ENCODE data around the gene EMSY. TPM values are rescaled to one million over a fixed set of nuclear protein-coding genes. Genes with fewer than 3 reads are reported as not detected.

The EMSY gene
- total RNA-seq, 2 donors from 2014 or later: 25.3 to 34.6 TPM

DNA sequence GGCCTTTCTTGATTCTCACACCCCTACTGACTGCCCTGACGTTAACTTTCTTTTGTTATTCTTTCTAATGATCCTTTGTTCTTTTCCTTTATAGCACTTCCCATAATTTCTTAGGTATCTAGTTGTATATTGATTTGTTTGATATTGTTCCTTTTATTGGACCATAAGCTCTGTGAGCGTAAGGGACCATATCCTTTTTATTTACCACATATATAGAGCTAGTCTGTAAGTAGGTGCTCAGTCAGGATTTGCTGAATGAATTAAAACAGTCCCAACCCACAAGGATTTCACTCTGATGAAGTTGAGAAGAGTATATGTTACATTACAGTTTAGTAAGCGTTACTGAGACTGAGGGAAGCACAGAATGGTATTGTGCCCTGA, 68.8 kb downstream of the EMSY start:
- Mint-ChIP-seq H3K27ac (no peak overlapping the region), H3K4me3 (no peak overlapping the region), H3K36me3 (ENCODE audit: low read depth) (peaks cover 2% of the 10 kb centered on the region)

DNA sequence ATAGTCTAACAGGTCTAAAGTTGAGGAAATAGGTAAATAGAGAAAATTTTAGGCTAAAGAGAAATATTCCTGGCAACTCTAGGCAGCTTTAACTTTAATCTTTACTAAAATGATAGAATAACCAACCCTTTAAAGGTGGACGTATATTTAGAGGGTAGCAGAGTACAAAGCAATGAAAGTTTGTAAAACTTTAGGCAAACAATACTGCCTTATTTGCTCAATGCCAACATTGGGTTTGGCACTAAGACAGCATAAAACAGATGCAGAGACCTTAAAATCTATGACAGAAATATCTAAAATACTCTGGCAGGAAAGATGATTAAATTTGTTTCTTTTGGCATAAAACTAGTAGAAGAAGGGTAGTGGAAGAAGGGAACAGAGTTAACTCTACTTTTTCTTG, 70.7 kb downstream of the EMSY start:
- ATAC-seq (no peak), DNase-seq (no peak)
- H3K27me3 Mint-ChIP-seq: no peaks in the 10 kb centered on the region
- no peak overlapping the region for H3K4me3 Mint-ChIP-seq
- H3K9me3 ChIP-seq (ENCODE audit: control insufficient read depth, low read length, poor library complexity, severe bottlenecking): no peaks in the 10 kb centered on the region
- H3K27ac Mint-ChIP-seq: no peak overlapping the region
- peaks cover 2% of the 10 kb centered on the region for H3K36me3 Mint-ChIP-seq (ENCODE audit: low read depth)
- H3K4me1 Mint-ChIP-seq: peaks cover 2% of the 10 kb centered on the region

More for the DNA sequence above, 68.8 kb downstream of the EMSY start:
- peaks cover 2% of the 10 kb centered on the region for H3K4me1 Mint-ChIP-seq
- no peaks in the 10 kb centered on the region for H3K27me3 Mint-ChIP-seq
- no peak for DNase-seq
- H3K9me3 ChIP-seq (ENCODE audit: control insufficient read depth, low read length, poor library complexity, severe bottlenecking): no peaks in the 10 kb centered on the region
- no peak for ATAC-seq

DNA sequence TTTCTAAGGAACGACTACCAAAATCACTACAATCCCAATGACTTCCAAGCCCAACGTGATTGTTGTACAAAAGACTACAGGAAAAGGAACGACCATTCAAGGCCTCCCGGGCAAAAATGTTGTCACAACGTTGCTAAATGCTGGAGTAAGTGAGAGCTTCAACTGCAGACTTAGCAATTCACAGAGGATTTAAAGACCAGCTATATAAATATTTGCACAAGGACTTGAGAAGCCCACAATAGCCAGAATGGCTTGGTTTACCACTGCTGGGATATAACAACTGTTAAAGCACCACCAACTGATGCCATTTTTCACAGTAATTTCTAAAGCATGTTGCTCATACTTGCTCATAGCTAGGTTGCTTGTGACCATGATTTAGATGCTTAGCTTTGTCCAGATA, 78.3 kb downstream of the EMSY start:
- ATAC-seq (no peak), DNase-seq (no peak)
- no peak overlapping the region for H3K27ac Mint-ChIP-seq
- no peaks in the 10 kb centered on the region for H3K27me3 Mint-ChIP-seq
- peaks cover 4% of the 10 kb centered on the region for H3K36me3 Mint-ChIP-seq (ENCODE audit: low read depth)
- H3K4me1 Mint-ChIP-seq: no peaks in the 10 kb centered on the region
- H3K4me3 Mint-ChIP-seq: no peak overlapping the region
- no peaks in the 10 kb centered on the region for H3K9me3 ChIP-seq (ENCODE audit: control insufficient read depth, low read length, poor library complexity, severe bottlenecking)

DNA sequence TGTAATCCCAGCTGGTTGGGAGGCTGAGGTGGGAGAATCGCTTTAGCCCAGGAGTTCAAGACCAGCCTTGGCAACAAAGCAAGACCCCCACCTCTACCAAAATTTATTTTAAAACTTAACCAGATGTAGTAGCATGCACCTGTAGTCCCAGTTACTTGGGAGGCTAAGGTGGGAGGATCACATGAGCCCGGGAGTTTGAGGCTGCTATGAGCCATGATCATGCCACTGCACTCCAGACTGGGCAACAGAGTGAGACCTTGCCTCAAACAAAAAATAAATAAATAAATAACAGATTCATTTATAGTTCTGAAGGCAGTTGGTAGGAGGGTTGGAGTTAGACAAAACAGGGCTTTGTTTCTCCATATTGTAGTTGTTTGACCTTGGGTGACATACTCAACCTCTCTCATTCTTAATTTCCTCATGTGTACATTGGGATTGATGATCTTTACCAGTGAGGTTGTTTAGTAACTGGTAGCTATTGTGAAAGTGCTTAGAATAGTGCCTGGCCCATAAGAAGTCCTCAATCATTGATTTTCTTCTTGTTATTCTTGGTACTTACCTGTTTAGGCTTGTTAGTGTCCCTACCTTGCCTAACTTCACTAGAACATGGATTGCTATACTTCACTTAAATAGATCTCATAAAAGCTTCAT, 79.1 kb downstream of the EMSY start:
- DNase-seq (no peak), ATAC-seq (no peak)
- Mint-ChIP-seq H3K36me3 (ENCODE audit: low read depth) (peaks cover 5% of the 10 kb centered on the region), H3K4me1 (no peaks in the 10 kb centered on the region), H3K27ac (no peak overlapping the region), H3K4me3 (no peak overlapping the region), H3K27me3 (no peaks in the 10 kb centered on the region)
- H3K9me3 ChIP-seq (ENCODE audit: control insufficient read depth, low read length, poor library complexity, severe bottlenecking): no peaks in the 10 kb centered on the region

DNA sequence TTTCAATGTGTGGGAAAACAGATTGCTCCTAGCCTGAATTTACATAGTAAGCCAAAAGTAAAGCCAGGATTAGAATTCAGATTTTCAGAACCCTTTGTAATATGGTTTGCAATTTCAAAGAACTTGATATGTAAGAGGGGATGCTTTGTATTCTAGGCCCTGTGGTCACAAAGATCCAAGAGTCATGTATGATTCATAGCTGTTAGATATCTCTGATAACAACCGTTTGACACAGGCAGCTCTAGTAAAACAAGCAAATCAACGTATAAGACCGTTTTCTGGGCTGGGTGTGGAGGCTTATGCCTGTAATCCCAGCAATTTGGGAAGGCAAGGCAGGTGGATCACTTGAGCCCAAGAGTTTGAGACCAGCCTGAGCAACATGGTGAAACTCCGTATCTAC, 79.6 kb downstream of the EMSY start:
- no peak for ATAC-seq
- Mint-ChIP-seq H3K27me3 (no peaks in the 10 kb centered on the region), H3K4me1 (no peaks in the 10 kb centered on the region), H3K36me3 (ENCODE audit: low read depth) (peaks cover 10% of the 10 kb centered on the region), H3K27ac (no peak overlapping the region), H3K4me3 (no peak overlapping the region)
- no peak for DNase-seq
- no peaks in the 10 kb centered on the region for H3K9me3 ChIP-seq (ENCODE audit: control insufficient read depth, low read length, poor library complexity, severe bottlenecking)

DNA sequence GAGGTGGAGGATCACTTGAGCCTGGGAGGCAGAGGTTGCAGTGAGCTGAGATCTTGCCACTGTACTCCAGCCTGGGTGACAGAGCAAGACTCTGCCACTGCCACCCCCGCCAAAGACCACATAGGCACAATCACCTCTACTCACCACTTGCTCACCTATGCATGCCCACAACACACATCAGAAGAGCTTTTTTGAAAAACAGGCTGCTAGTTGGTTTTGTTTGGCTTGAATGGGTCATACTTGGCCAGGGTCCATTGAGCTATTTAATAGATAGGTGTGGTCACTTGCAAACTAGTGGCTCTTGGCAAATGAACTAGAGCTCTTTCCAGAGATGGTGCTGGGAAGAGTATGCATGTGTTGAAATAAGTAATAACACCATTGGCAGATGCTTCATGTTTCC, 80.1 kb downstream of the EMSY start:
- no peak overlapping the region for H3K27ac Mint-ChIP-seq
- H3K9me3 ChIP-seq (ENCODE audit: control insufficient read depth, low read length, poor library complexity, severe bottlenecking): no peaks in the 10 kb centered on the region
- no peak for DNase-seq
- peaks cover 10% of the 10 kb centered on the region for H3K36me3 Mint-ChIP-seq (ENCODE audit: low read depth)
- no peak for ATAC-seq
- no peak overlapping the region for H3K4me3 Mint-ChIP-seq
- H3K4me1 Mint-ChIP-seq: no peaks in the 10 kb centered on the region
- no peaks in the 10 kb centered on the region for H3K27me3 Mint-ChIP-seq

DNA sequence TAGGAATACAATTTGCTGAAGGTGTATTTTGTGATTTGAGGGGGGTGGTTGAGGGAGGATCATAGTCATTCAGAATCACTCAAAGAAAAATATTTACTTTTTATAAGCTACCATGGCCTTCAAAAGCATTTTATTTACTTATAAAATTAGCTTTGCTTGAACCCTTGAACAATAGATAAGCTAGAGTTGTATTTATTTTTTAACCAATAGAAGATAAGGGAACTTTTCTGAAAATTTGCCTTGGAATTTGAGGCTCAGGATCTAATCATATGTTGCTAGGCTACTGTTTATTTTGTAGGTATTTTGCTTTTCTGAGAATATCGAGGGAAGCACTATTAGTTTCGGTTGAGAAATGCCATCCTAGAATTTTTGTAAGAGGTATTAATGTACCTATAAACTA, 82.1 kb downstream of the EMSY start:
- ATAC-seq (no peak), DNase-seq (no peak)
- H3K4me1 Mint-ChIP-seq: no peaks in the 10 kb centered on the region
- H3K36me3 Mint-ChIP-seq (ENCODE audit: low read depth): peaks cover 9% of the 10 kb centered on the region
- H3K9me3 ChIP-seq (ENCODE audit: control insufficient read depth, low read length, poor library complexity, severe bottlenecking): no peaks in the 10 kb centered on the region
- H3K4me3 Mint-ChIP-seq: no peak overlapping the region
- H3K27ac Mint-ChIP-seq: no peak overlapping the region
- H3K27me3 Mint-ChIP-seq: no peaks in the 10 kb centered on the region

DNA sequence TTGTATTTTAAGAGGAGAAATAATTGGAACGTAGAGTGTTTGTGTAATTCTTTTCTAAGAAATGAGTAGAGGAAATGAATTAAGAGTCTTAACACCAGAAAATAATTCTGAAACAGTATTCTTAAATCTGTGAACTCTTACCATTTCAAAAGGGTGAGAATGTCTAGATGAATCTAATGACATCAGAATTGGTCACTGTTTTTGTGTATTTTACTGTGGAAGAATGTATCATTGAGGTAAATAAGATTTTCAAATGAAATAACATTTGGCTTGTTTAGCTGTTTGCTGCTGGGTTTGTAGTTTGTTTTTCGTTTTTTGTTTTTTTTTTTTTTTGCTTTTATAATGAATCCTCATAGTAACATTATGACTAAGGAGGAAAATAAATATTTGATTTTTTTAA, 97.6 kb downstream of the EMSY start:
- peaks cover 17% of the 10 kb centered on the region for H3K36me3 Mint-ChIP-seq (ENCODE audit: low read depth)
- ATAC-seq (no peak), DNase-seq (no peak)
- peaks cover 5% of the 10 kb centered on the region for H3K4me1 Mint-ChIP-seq
- H3K27me3 Mint-ChIP-seq: no peaks in the 10 kb centered on the region
- H3K27ac Mint-ChIP-seq: peak overlapping the region; percentile 45
- H3K4me3 Mint-ChIP-seq: no peak overlapping the region
- H3K9me3 ChIP-seq (ENCODE audit: control insufficient read depth, low read length, poor library complexity, severe bottlenecking): no peaks in the 10 kb centered on the region

DNA sequence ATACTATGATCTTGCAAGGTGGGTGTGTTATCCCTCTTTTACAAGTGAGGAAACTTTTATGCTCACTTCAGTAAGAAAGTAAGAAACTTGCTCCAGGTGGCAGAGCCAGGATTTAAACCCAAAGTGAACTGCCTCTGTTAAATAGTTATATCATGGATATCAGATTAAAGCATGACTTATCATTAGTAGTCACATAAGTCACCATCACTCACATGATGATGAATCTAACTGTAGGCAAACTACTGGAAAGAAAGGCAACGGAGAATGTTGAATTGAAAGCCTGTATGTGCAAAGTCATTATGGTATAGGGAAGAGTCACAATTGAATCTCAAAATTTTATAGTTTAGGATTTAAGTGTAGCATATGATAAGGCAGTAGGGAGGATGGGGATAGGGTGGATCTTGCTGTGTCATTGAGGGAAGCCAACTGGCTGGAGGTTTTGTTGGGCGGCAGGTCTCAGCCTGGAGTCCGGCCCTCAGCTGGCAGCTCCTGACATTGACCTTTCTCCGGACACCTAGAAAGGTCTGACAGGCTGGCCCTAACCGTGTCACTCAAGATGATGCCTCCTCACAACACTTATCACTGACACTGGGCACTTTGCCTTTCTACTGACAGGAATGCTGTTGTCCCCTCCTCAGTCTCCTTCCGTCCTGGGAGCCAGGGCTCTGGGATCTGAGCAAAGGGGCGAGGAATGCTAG, 98.3 kb downstream of the EMSY start:
- DNase-seq (no peak), ATAC-seq (no peak)
- no peaks in the 10 kb centered on the region for H3K27me3 Mint-ChIP-seq
- no peak overlapping the region for H3K4me3 Mint-ChIP-seq
- peaks cover 17% of the 10 kb centered on the region for H3K36me3 Mint-ChIP-seq (ENCODE audit: low read depth)
- H3K9me3 ChIP-seq (ENCODE audit: control insufficient read depth, low read length, poor library complexity, severe bottlenecking): no peaks in the 10 kb centered on the region
- no peak overlapping the region for H3K27ac Mint-ChIP-seq
- peaks cover 5% of the 10 kb centered on the region for H3K4me1 Mint-ChIP-seq

DNA sequence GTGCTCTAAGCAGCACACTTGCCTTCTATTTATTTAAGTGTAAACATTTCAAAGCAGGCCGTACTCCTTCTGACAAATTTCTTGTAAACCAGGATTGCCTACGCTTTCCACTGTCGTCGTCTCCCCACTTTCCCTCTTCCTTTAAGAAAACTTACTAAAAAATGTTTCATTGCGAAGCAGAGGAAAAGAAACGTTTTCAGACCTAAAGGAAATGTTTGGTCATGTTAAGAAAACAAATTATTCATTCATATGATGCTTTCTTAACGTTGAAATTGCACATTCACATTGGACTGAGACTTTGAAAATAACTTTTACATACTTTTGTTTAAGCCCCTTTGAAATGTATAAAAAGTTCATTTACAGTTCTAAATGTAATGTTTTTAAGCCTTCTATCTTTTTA, 106.0 kb downstream of the EMSY start:
- ATAC-seq: no peak
- H3K4me3 Mint-ChIP-seq: no peak overlapping the region
- peaks cover 15% of the 10 kb centered on the region for H3K4me1 Mint-ChIP-seq
- H3K9me3 ChIP-seq (ENCODE audit: control insufficient read depth, low read length, poor library complexity, severe bottlenecking): no peaks in the 10 kb centered on the region
- no peaks in the 10 kb centered on the region for H3K27me3 Mint-ChIP-seq
- peaks cover 10% of the 10 kb centered on the region for H3K36me3 Mint-ChIP-seq (ENCODE audit: low read depth)
- no peak for DNase-seq
- no peak overlapping the region for H3K27ac Mint-ChIP-seq

DNA sequence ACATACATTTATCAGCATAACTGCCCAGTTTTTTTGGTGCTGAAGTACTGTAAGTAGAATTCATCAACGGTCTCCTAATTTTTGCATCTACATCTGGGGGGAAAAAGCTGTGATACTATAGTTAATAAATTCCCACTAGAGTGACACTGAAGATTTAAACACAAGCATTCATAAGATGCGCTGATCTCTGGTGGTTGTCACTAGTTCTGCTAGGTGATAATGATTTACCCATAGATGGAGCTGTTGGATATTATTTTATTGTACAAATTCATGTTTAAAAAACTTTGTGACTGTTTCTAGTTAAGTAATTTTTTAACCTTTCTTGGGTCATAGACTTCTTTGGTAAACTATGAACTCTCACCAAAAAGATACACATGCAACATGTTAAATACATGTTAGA, 106.6 kb downstream of the EMSY start:
- no peaks in the 10 kb centered on the region for H3K9me3 ChIP-seq (ENCODE audit: control insufficient read depth, low read length, poor library complexity, severe bottlenecking)
- no peak for DNase-seq
- no peak overlapping the region for H3K27ac Mint-ChIP-seq
- H3K36me3 Mint-ChIP-seq (ENCODE audit: low read depth): peaks cover 7% of the 10 kb centered on the region
- no peak for ATAC-seq
- H3K4me3 Mint-ChIP-seq: no peak overlapping the region
- peaks cover 11% of the 10 kb centered on the region for H3K4me1 Mint-ChIP-seq
- H3K27me3 Mint-ChIP-seq: no peaks in the 10 kb centered on the region

DNA sequence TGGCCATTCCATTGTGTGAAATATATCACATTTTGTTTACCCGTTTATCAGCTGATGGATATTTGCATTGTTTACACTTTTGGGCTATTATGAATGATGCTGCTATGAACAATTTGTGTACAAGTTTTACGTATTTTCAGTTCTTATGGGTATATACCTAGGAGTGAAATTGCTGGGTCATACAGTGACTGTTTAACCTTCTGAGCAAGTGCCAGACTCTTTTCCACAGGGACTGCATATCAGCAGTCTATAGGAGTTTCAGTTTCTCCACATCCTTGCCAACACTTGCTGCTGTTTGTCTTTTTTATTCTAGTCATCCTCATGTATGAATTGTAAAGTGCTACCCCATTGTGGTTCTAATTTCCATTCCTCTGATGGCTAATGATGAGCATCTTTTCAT, 108.2 kb downstream of the EMSY start:
- DNase-seq (no peak), ATAC-seq (no peak)
- Mint-ChIP-seq H3K36me3 (ENCODE audit: low read depth) (peaks cover 4% of the 10 kb centered on the region), H3K27ac (no peak overlapping the region), H3K4me1 (peaks cover 11% of the 10 kb centered on the region), H3K4me3 (no peak overlapping the region), H3K27me3 (no peaks in the 10 kb centered on the region)
- no peaks in the 10 kb centered on the region for H3K9me3 ChIP-seq (ENCODE audit: control insufficient read depth, low read length, poor library complexity, severe bottlenecking)

DNA sequence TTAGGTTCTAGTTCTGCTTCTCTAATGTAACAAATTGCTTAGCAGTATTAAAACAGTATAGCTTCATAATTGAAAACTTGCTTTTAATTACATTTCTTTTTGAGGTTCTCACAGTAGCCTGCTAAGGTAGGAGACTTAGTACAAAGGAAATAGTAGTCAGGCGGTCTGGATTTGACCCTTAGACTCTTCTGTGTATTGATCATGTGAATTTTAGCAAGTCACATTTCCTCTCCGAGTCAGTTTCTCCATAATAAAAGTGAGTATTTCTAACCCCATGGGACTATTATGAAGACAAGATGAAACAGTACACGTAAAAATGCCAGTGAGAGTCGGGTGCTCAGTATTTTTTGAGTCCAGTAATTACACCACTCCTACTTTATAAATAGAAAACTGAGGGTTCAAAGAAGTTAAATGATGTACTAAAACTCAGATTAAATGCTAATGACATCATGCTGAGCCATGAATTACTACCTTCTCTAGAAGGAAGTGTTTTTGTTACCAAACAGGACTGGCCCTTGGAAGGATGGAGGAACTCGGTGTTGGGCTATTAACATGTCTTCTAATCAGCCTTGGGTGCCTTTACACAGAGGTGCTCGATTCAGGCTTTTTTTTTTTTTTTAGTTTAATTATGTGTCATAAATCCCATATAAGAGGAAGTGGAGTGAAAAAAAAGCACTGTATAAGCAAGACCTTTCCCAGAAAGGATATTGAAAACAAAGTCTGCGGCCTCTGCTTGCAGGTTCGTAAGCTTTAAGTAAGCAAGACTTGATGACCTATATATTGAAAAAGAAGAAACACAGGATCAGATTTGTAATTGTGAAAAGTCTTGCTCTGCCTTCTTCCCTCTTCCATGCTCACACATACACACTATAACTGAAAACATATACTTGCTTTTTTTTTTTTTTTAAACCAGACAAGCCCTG, 109.0 kb downstream of the EMSY start:
- H3K27me3 Mint-ChIP-seq: no peaks in the 10 kb centered on the region
- peaks cover 4% of the 10 kb centered on the region for H3K36me3 Mint-ChIP-seq (ENCODE audit: low read depth)
- no peak for DNase-seq
- H3K27ac Mint-ChIP-seq: no peak overlapping the region
- no peaks in the 10 kb centered on the region for H3K9me3 ChIP-seq (ENCODE audit: control insufficient read depth, low read length, poor library complexity, severe bottlenecking)
- H3K4me3 Mint-ChIP-seq: no peak overlapping the region
- peaks cover 16% of the 10 kb centered on the region for H3K4me1 Mint-ChIP-seq
- peak; percentile 27 for ATAC-seq

All from T-helper 17 cell (primary cell).